Activated T-cell treated with anti-CD3 and anti-CD28 coated beads, Interleukin-2, amount 50 U/mL, for 72 hours (primary cell): Measurements from ENCODE around the gene RAB10. TPM values are rescaled to one million over a fixed set of nuclear protein-coding genes. Genes with fewer than 3 reads are reported as not detected.

Experiments used
- ATAC-seq, 2 donors: fragments of 150-1000 bp; cut with Tn5 transposase; replicated peaks in 1 of 2; 2 replicates each; pipeline ENCODE4 v1.10.0; 2021; ENCODE audit warnings: moderate library complexity in 2 of 2, mild to moderate bottlenecking in 1 of 2
- DNase-seq, 2 donors: peaks; one replicate each; pipeline ENCODE4 v3.0.0; 2021 to 2022; ENCODE audit warnings: mixed read lengths in 1 of 2
- H3K27ac Mint-ChIP-seq: one replicate; pipeline ENCODE4 v1.8.0; 2022; ENCODE audit warnings: mild to moderate bottlenecking, moderate library complexity, mixed read lengths
- H3K27me3 Mint-ChIP-seq: one replicate; pipeline ENCODE4 v1.8.0; 2022; ENCODE audit warnings: low read depth, mixed read lengths
- H3K36me3 Mint-ChIP-seq, 2 donors: one replicate each; pipeline ENCODE4 v1.8.0; 2022; ENCODE audit warnings: mixed read lengths in 2 of 2, mild to moderate bottlenecking in 1 of 2; ENCODE audit not compliant: insufficient read depth in 2 of 2
- H3K4me1 Mint-ChIP-seq: one replicate; pipeline ENCODE4 v1.8.0; 2022; ENCODE audit warnings: low read depth, mixed read lengths
- H3K4me3 Mint-ChIP-seq, 2 donors: one replicate each; pipeline ENCODE4 v1.8.0; 2022; ENCODE audit warnings: mild to moderate bottlenecking in 2 of 2, mixed read lengths in 2 of 2, moderate library complexity in 2 of 2
- H3K9me3 Mint-ChIP-seq, 2 donors: one replicate each; pipeline ENCODE4 v1.8.0; 2022; ENCODE audit warnings: mixed read lengths in 2 of 2
- total RNA-seq, 2 donors: library from RNA; stranded (reverse); gene quantifications; one replicate each; pipeline ENCODE4 v1.2.3, GENCODE V29; 2022

RAB10 gene
- total RNA-seq, 2 donors from 2014 or later: 137 to 147 TPM

DNA sequence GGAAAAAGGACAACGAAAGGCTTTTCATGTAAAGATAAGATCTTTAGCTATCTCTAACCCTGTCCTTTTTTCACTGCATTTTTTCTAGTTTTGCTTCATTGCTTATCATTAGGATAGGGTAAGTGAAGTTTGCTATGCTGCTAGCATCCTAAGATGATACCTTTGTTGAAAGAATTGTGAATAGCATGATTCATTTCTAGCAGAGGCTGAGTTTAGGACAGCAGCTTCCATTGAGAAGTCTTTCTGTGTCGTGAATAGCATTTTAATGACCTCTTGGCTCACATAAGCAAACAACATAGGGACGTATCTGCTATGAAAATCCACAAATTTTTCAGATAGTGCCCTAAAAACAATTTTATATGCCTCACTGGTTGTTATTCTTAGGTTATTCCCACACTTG, 102.6 kb downstream of the RAB10 start:
- no peaks in the 10 kb centered on the region for H3K27me3 Mint-ChIP-seq
- DNase-seq (no peak), ATAC-seq (no peak)
- H3K4me3 Mint-ChIP-seq: no peak overlapping the region
- H3K27ac Mint-ChIP-seq: no peak overlapping the region
- H3K9me3 Mint-ChIP-seq: no peaks in the 10 kb centered on the region
- H3K36me3 Mint-ChIP-seq: peaks cover 0 to 5% of the 10 kb centered on the region in 2 donors
- peaks cover 10% of the 10 kb centered on the region for H3K4me1 Mint-ChIP-seq

DNA sequence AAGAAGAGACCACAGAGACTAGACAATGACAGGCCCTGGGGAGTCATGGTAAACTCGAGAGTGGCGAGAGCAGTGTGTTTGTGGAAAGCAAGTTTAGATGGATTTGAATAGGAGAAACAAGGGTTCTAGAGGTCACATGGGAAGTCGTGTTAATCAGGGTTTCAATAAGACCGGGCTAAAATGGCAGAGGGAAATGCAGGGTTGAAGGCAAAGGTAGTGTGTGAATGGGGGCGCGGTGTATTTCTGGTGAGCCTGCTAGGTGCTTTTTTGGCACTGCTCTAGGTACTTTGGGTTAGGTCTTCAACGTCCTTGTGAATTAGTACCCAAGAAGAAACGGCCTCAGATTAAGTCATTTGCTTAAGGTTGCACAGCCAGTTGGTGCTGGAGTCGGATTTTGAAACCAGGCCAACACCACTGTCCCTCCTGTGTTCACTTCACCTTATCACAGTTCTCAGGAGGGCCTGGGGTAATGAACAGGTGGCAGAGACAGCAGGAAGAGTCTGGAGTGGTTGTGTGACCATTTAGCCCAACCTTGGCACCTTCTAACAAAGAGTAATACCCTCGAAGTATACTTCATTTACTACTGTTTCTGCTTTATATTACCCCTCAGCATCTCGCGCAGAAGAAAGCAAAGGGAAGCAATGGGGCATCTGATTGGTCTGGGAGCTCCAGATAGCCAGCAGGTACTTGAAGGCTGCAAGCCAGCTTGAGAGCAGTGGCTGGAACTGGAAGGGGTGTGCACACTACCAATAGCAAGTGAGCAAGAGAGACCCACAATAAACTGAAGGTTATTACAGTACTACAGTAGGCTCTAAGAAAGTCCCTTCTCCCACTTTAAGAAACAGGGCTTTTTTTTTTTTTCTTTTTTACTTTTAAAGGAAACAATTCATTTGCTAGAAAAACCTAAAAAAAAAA, 105.6 kb downstream of the RAB10 start:
- Mint-ChIP-seq H3K9me3 (no peaks in the 10 kb centered on the region), H3K4me3 (no peak overlapping the region), H3K27ac (no peak overlapping the region), H3K36me3 (peaks cover 0 to 5% of the 10 kb centered on the region in 2 donors), H3K27me3 (no peaks in the 10 kb centered on the region), H3K4me1 (no peaks in the 10 kb centered on the region)
- DNase-seq: no peak
- ATAC-seq: no peak

DNA sequence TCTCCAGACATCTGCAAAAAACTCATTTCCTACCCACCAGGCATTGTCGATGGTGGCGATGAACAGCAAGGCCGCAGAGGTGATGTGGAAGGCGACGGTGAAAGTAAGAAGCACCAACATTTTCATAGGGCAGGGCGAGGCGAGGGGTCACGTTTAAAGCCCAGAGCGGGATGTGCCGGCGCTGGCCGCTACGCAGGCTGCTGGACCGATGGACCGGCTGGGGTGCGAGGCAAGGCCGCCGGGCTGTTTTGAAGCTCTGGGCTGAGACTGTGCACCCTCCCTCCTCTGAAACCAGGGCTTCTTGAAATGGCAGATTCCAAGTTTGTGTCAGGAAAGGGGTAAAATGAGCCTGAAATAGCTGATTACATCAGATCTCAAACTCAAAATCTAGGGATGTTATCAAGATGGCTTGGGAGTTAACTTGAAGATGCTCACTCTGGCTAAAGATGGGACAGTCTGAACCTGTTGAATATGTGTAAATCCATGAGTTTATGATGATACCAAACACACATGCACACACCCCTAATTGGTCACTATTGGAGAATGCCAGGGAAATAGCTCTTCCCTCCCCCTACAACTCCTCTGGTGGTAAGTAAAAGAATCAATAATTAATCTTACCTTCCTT, 107.4 kb downstream of the RAB10 start:
- H3K27ac Mint-ChIP-seq: no peak overlapping the region

DNA sequence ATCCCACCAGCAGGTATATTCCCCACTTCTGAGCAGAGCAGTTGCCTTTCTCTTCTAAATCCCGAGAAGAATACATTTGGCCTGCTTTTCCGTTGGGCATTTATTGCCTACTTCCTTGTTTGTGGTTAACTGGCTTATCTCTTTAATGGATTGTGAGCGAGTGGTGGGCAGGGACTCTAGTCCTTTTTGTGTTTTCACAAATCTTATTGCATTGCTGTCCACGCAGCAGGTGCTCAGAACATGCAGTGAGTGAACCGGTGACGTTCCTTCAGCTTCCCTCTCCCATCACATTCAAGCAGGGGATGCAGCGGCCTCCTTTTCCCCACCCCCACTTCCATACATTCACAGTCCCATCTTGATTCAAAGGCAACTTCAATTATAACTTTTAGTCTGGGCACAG, 110.1 kb downstream of the RAB10 start:
- Mint-ChIP-seq H3K4me3 (no peak overlapping the region), H3K36me3 (no peaks in the 10 kb centered on the region), H3K9me3 (no peaks in the 10 kb centered on the region), H3K4me1 (no peaks in the 10 kb centered on the region), H3K27me3 (no peaks in the 10 kb centered on the region), H3K27ac (no peak overlapping the region)
- DNase-seq (no peak), ATAC-seq (no peak)

More for the DNA sequence above, 107.4 kb downstream of the RAB10 start:
- H3K4me1 Mint-ChIP-seq: no peaks in the 10 kb centered on the region
- H3K4me3 Mint-ChIP-seq: no peak overlapping the region
- ATAC-seq: no peak
- no peak for DNase-seq
- no peaks in the 10 kb centered on the region for H3K27me3 Mint-ChIP-seq
- H3K9me3 Mint-ChIP-seq: no peaks in the 10 kb centered on the region
- no peaks in the 10 kb centered on the region for H3K36me3 Mint-ChIP-seq

DNA sequence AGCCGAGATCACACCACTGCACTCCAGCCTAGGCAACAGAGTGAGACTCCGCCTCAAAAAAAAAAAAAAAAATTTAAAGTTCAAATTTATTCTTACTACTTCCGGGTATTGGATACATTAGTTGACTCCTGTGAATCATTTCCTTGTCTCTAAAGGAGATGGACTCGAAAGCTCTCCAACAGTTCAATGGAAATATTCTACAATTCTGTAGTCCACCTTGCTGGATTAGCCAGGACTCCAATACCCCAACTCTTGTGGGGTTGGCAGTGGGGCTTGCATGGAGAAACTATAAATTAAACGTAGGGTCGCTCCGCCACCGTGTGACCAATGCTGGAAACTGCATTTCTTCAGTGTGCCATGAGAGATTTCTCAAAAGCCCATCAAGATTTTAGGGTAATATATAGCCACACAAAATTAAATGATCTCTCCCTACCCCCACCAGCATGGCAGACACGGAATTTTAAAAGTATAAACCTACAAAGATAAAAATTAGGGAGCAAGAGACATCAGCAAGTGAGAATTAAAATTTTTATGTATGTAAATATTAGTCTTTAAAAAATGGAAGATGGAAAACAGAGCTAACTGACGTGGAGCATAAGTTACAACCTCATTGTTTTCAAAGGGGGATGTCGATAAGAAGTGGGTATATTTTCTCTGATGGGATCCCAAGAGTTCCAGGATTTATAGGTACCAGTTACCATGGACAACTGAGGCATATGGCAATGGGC, 111.2 kb downstream of the RAB10 start:
- DNase-seq (peak; percentile 63 to 68), ATAC-seq (peak; percentile 72 to 75)
- H3K36me3 Mint-ChIP-seq: no peaks in the 10 kb centered on the region
- no peaks in the 10 kb centered on the region for H3K9me3 Mint-ChIP-seq
- H3K27ac Mint-ChIP-seq: peak overlapping the region; percentile 17
- H3K27me3 Mint-ChIP-seq: peaks cover 9% of the 10 kb centered on the region
- H3K4me1 Mint-ChIP-seq: no peaks in the 10 kb centered on the region
- H3K4me3 Mint-ChIP-seq: no peak overlapping the region

DNA sequence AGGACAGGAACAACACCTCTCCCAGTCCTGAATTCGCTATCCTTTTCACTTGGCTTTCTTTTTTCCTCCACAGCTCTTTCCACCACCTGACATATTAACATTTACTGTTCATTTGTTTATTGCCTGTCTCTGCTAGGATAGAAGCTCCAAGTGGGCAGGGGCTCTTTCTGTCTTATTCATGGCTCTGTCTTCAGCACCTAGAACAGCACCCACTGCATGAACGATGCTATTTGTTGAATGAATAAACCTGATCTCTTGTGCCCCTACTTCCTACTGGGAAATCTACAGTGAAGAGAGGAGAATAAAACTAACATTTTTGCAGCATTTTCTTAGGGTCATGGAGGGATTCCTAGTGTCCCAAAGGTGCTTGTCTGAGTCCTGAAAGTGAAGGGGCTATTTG, 114.6 kb downstream of the RAB10 start:
- Mint-ChIP-seq H3K27me3 (peaks cover 14% of the 10 kb centered on the region), H3K9me3 (no peaks in the 10 kb centered on the region), H3K36me3 (peaks cover 0 to 2% of the 10 kb centered on the region in 2 donors), H3K27ac (no peak overlapping the region), H3K4me1 (no peaks in the 10 kb centered on the region), H3K4me3 (no peak overlapping the region)
- ATAC-seq (no peak), DNase-seq (no peak)

DNA sequence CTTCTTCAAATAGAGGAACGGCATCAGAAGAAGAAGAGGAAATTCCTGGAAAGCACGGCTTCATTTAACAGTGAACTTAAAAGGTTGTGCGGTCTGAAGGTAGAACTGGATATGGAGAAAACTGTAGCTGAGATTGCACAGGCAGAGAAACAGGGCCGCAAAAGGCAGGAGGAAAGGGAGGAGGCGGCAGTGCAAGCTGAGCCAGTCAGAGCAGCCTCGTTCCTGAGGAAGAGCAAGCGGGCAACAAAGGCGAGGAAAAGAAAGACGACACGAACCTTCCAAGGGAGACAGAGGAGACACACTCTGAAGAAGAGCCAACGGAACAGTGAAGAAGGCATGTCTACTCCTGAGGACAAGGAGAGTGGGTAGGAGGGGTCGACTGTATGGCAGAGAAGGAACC, 116.4 kb downstream of the RAB10 start:
- DNase-seq: no peak
- Mint-ChIP-seq H3K4me1 (no peaks in the 10 kb centered on the region), H3K27me3 (peaks cover 14% of the 10 kb centered on the region), H3K36me3 (peaks cover 0 to 3% of the 10 kb centered on the region in 2 donors), H3K4me3 (no peak overlapping the region), H3K27ac (no peak overlapping the region), H3K9me3 (no peaks in the 10 kb centered on the region)
- ATAC-seq: no peak

DNA sequence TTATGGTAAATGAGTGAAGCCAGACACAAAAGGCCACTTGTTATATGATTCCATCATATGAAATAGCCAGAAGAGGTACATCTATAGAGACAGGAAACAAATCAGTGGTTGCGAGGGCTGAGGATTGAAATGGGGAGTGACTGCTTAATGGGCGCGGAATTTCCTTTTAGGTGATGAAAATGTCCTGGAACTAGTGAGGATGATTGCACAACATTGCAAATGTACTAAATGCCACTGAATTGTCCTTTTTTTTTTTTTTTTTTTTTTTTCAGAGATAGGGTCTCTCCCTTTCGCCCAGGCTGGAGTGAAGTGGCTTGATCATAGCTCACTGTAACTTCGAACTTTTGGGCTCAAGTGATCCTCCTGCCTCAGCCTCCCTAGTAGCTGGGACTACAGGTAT, 123.7 kb downstream of the RAB10 start:
- H3K27ac Mint-ChIP-seq: no peak overlapping the region
- no peak for DNase-seq
- ATAC-seq: no peak

DNA sequence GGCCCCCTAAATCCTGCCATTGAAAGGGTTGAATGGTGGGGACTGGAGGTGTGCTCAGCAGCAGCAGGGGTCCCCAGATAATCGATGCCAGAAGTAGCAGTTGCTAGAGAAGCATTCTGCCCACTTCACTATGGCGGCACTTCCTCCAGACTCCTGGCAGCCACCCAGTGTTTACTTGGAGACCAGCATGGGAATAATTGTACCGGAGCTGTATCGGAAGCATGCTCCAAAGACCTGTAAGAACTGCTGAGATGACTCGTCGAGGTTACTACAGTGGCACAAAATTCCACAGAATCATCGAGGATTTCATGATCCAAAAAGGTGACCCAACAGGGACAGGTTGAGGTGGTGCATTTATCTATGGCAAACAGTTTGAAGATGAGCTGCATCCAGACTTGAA, 128.0 kb downstream of the RAB10 start:
- no peaks in the 10 kb centered on the region for H3K36me3 Mint-ChIP-seq
- no peak for ATAC-seq
- no peak overlapping the region for H3K4me3 Mint-ChIP-seq
- H3K27ac Mint-ChIP-seq: no peak overlapping the region
- DNase-seq: no peak
- no peaks in the 10 kb centered on the region for H3K4me1 Mint-ChIP-seq
- no peaks in the 10 kb centered on the region for H3K27me3 Mint-ChIP-seq
- H3K9me3 Mint-ChIP-seq: no peaks in the 10 kb centered on the region

More for the DNA sequence above, 123.7 kb downstream of the RAB10 start:
- Mint-ChIP-seq H3K27me3 (no peaks in the 10 kb centered on the region), H3K4me3 (no peak overlapping the region), H3K36me3 (peaks cover 0 to 3% of the 10 kb centered on the region in 2 donors), H3K4me1 (no peaks in the 10 kb centered on the region), H3K9me3 (no peaks in the 10 kb centered on the region)

DNA sequence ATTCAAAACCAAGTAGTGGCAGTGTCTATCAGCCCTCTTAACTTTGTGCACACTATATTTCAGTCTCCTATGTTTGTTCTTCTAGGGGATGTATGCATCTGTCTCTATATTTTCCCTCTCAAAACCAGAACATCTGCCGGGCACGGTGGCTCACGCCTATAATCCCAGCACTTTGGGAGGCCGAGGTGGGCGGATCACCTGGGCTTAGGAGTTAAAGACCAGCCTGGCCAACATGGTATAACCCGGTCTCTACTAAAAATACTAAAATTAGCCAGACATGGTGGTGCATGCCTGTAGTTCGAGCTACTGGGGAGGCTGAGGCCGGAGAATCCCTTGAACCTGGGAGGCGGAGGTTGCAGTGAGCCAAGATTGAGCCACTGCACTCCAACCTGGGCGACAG, 129.1 kb downstream of the RAB10 start:
- no peaks in the 10 kb centered on the region for H3K9me3 Mint-ChIP-seq
- no peak overlapping the region for H3K27ac Mint-ChIP-seq
- H3K36me3 Mint-ChIP-seq: no peaks in the 10 kb centered on the region
- ATAC-seq: no peak
- no peaks in the 10 kb centered on the region for H3K4me1 Mint-ChIP-seq
- H3K27me3 Mint-ChIP-seq: no peaks in the 10 kb centered on the region
- no peak for DNase-seq
- H3K4me3 Mint-ChIP-seq: no peak overlapping the region

DNA sequence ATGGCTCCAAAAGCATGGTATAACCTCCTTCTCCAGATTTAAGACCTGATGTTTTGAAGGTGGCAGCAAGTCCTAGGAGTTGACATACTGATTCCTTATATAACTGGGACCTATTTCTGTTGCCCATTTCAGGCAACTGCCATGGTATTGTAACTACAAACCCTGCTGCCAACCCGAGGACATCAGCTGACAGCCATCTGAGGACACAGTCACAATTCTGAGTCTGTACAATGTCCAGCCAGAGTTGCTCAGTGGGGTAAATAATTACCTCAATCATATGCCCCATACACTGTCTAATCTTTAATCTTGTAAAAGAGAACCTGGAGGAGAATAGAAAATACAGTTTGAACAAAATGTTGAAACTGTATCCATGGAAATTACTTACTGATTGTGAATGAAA, 130.3 kb downstream of the RAB10 start:
- no peak overlapping the region for H3K4me3 Mint-ChIP-seq
- no peak for DNase-seq

DNA sequence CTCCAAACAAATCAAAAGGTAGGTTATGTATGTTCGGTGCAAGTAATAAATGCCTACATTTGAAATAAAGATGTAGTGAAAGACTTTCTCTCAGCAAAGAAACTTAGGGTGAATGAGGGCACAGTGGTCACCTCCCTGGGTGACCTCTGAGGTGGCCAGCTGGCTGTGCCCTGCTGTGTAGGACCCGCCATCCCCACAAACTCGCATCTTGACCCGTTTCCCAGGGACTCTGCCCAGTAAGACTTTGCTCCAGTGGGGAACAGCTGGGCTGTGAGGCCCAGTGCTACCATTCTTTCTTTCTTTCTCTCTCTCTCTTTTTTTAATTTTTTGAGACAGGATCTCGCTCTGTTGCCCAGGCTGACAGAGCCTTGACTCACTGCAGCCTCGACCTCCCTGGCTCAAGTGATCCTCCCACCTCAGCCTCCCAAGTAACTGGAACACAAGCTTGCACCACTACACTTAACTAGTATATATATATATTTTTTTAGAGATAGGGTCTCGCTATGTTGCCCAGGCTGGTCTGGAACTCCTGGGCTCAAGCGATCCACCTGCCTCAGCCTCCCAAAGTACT, 130.8 kb downstream of the RAB10 start:
- no peak for ATAC-seq
- H3K27ac Mint-ChIP-seq: no peak overlapping the region

More for the DNA sequence above, 130.3 kb downstream of the RAB10 start:
- H3K27ac Mint-ChIP-seq: no peak overlapping the region
- no peaks in the 10 kb centered on the region for H3K36me3 Mint-ChIP-seq
- H3K27me3 Mint-ChIP-seq: no peaks in the 10 kb centered on the region
- no peaks in the 10 kb centered on the region for H3K4me1 Mint-ChIP-seq
- ATAC-seq: no peak
- H3K9me3 Mint-ChIP-seq: no peaks in the 10 kb centered on the region

DNA sequence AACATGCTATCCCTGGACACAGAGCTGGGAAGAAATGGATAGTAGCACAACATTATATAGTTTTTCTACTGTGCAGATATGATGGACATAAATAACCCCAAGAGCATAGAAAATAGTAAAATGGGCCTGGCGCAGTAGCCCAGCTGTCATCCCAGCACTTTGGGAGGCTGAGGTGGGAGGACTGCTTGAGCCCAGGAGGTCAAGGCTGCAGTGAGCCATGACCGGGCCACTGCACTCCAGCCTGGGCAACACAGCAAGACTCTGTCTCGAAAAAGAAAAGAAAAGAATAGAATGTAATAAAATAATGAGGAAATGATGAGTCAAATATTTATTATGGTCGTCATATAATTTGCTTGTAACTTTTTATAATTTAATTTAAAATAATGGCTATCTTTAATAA, 131.5 kb downstream of the RAB10 start:
- H3K27ac Mint-ChIP-seq: no peak overlapping the region
- no peaks in the 10 kb centered on the region for H3K9me3 Mint-ChIP-seq
- DNase-seq (no peak), ATAC-seq (no peak)
- H3K27me3 Mint-ChIP-seq: no peaks in the 10 kb centered on the region
- no peaks in the 10 kb centered on the region for H3K36me3 Mint-ChIP-seq
- H3K4me3 Mint-ChIP-seq: no peak overlapping the region
- H3K4me1 Mint-ChIP-seq: no peaks in the 10 kb centered on the region

More for the DNA sequence above, 130.8 kb downstream of the RAB10 start:
- no peak for DNase-seq
- Mint-ChIP-seq H3K9me3 (no peaks in the 10 kb centered on the region), H3K27me3 (no peaks in the 10 kb centered on the region), H3K4me1 (no peaks in the 10 kb centered on the region), H3K36me3 (no peaks in the 10 kb centered on the region), H3K4me3 (no peak overlapping the region)
